IMR-90 (cell line): ENCODE measurements around the gene SRPK2. TPM values are rescaled to one million over a fixed set of nuclear protein-coding genes. Genes with fewer than 3 reads are reported as not detected.

Experiments used
- ATAC-seq: fragments of 200-7000 bp; cut with Tn5 transposase; 2 replicates; pipeline ENCODE4 v1.9.1; 2020; ENCODE audit warnings: low read depth, mild to moderate bottlenecking, moderate library complexity
- BruUV-seq: library from RNA; stranded (reverse); fragments of 400-500 nt; replicated peaks from 2 replicates; lab custom pipeline; 2021; lab: Mats Ljungman, UMichigan
- CTCF ChIA-PET: fragments of 300-600 bp; formaldehyde crosslinking; extraction: SDS; loops from one replicate; lab custom pipeline; 2021; ENCODE audit warnings: antibody characterized with exemption; lab: Yijun Ruan, JAX
- POLR2A ChIA-PET: fragments of 300-600 bp; sonication (Branson Sonifier 250); formaldehyde crosslinking; loops from one replicate; lab custom pipeline; 2022; ENCODE audit warnings: antibody characterized with exemption; ENCODE audit not compliant: unreplicated experiment; lab: Charles Lee
- DNase-seq: peaks from one replicate; pipeline ENCODE4 v3.0.0; 2013
- H2AFZ ChIP-seq: replicated peaks from 2 replicates; pipeline ENCODE3; 2013; ENCODE audit warnings: low read length, mild to moderate bottlenecking; ENCODE audit not compliant: poor library complexity
- H2AK5ac ChIP-seq: 2 replicates; pipeline ENCODE4 v1.6.1; 2013; ENCODE audit warnings: low read depth, low read length, inconsistent platforms
- H2AK9ac ChIP-seq: replicated peaks from 2 replicates; pipeline ENCODE3; 2013; ENCODE audit warnings: mild to moderate bottlenecking, low read depth, low read length, moderate library complexity; ENCODE audit not compliant: poor library complexity
- H2BK120ac ChIP-seq: 2 replicates; pipeline ENCODE4 v1.6.1; 2013; ENCODE audit warnings: low read depth, low read length, inconsistent platforms
- H2BK15ac ChIP-seq: 3 replicates; pipeline ENCODE4 v1.6.1; 2013; ENCODE audit warnings: low read depth, low read length, inconsistent platforms
- H2BK20ac ChIP-seq: 2 replicates; pipeline ENCODE4 v1.6.1; 2013; ENCODE audit warnings: low read depth, mild to moderate bottlenecking, inconsistent platforms, low read length, moderate library complexity
- H2BK5ac ChIP-seq: 2 replicates; pipeline ENCODE4 v1.6.1; 2013; ENCODE audit warnings: mild to moderate bottlenecking, low read depth, low read length, inconsistent platforms; ENCODE audit not compliant: poor library complexity, severe bottlenecking
- H3K14ac ChIP-seq: replicated peaks from 2 replicates; pipeline ENCODE4 v1.6.1; 2013; ENCODE audit warnings: low read depth, low read length, inconsistent platforms
- H3K18ac ChIP-seq: 2 replicates; pipeline ENCODE4 v1.6.1; 2013; ENCODE audit warnings: low read depth, low read length, control low read depth
- H3K23ac ChIP-seq: 2 replicates; pipeline ENCODE4 v1.6.1; 2013; ENCODE audit warnings: low read depth, low read length, inconsistent platforms
- H3K27ac ChIP-seq: 2 replicates; pipeline ENCODE4 v1.5.1; 2013; ENCODE audit warnings: mild to moderate bottlenecking, control low read depth, low read length; ENCODE audit not compliant: insufficient read depth
- H3K27me3 ChIP-seq: 2 replicates; pipeline ENCODE4 v1.6.1; 2013; ENCODE audit warnings: low read length; ENCODE audit not compliant: control insufficient read depth, insufficient read depth
- H3K36me3 ChIP-seq: 2 replicates; pipeline ENCODE4 v1.6.1; 2013; ENCODE audit warnings: low read length, mixed read lengths; ENCODE audit not compliant: control insufficient read depth, insufficient read depth
- H3K4ac ChIP-seq: 2 replicates; pipeline ENCODE4 v1.6.1; 2013; ENCODE audit warnings: low read depth, low read length, inconsistent platforms
- H3K4me1 ChIP-seq: 2 replicates; pipeline ENCODE4 v1.6.1; 2013; ENCODE audit warnings: low read length, mixed read lengths; ENCODE audit not compliant: control insufficient read depth, insufficient read depth
- H3K4me2 ChIP-seq: 2 replicates; pipeline ENCODE4 v1.6.1; 2013; ENCODE audit warnings: low read depth, mild to moderate bottlenecking, control low read depth, low read length, moderate library complexity
- H3K4me3 ChIP-seq: 2 replicates; pipeline ENCODE4 v1.5.1; 2013; ENCODE audit warnings: low read depth, mild to moderate bottlenecking, control low read depth, low read length, moderate library complexity; ENCODE audit not compliant: insufficient read depth
- H3K56ac ChIP-seq: 2 replicates; pipeline ENCODE4 v1.6.1; 2013; ENCODE audit warnings: low read length, inconsistent platforms; ENCODE audit not compliant: insufficient read depth; ENCODE audit errors: extremely low read depth
- H3K79me1 ChIP-seq, 2 experiments: 2 replicates each; pipeline ENCODE4 v1.6.1; 2013; ENCODE audit warnings: low read length in 2 of 2, inconsistent platforms in 1 of 2, low read depth in 1 of 2
- H3K9ac ChIP-seq: 2 replicates; pipeline ENCODE4 v1.6.1; 2013; ENCODE audit warnings: low read depth, low read length, control low read depth
- H3K9me1 ChIP-seq: 2 replicates; pipeline ENCODE4 v1.6.1; 2013; ENCODE audit warnings: low read length, inconsistent platforms; ENCODE audit not compliant: insufficient read depth
- H3K9me3 ChIP-seq: 2 replicates; pipeline ENCODE4 v1.6.1; 2013; ENCODE audit warnings: low read length; ENCODE audit not compliant: control insufficient read depth, insufficient read depth
- H4K20me1 ChIP-seq: 2 replicates; pipeline ENCODE4 v1.6.1; 2013; ENCODE audit warnings: low read length, inconsistent platforms; ENCODE audit not compliant: insufficient read depth
- H4K5ac ChIP-seq: 2 replicates; pipeline ENCODE4 v1.6.1; 2013; ENCODE audit warnings: mild to moderate bottlenecking, low read depth, low read length, control low read depth
- H4K8ac ChIP-seq, 2 experiments: 2 replicates each; pipeline ENCODE4 v1.6.1; 2013; ENCODE audit warnings: low read depth in 2 of 2, low read length in 2 of 2, control low read depth in 1 of 2, inconsistent platforms in 1 of 2
- H4K91ac ChIP-seq: 2 replicates; pipeline ENCODE4 v1.6.1; 2013; ENCODE audit warnings: low read depth, low read length, inconsistent platforms; ENCODE audit not compliant: insufficient read depth
- BHLHE40 ChIP-seq: fragments of 150-350 bp; IDR thresholded peaks from 2 replicates; pipeline ENCODE4 v1.6.1; 2016; ENCODE audit warnings: mild to moderate bottlenecking, low read depth, low read length
- CEBPB ChIP-seq: IDR thresholded peaks from 2 replicates; pipeline ENCODE4 v1.6.1; 2012; ENCODE audit warnings: low read depth, low read length, improper control_type of control experiment
- CHD1 ChIP-seq: IDR thresholded peaks from 2 replicates; pipeline ENCODE4 v1.6.1; 2012; ENCODE audit warnings: low read depth, low read length, improper control_type of control experiment
- ELK1 ChIP-seq: fragments of 150-350 bp; IDR thresholded peaks from 2 replicates; pipeline ENCODE4 v1.6.1; 2016; ENCODE audit warnings: low read depth, mild to moderate bottlenecking, low read length, moderate library complexity, borderline replicate concordance
- FOS ChIP-seq: fragments of 150-350 bp; IDR thresholded peaks from 2 replicates; pipeline ENCODE4 v1.6.1; 2016; ENCODE audit warnings: low read depth, low read length
- MAFK ChIP-seq: IDR thresholded peaks from 2 replicates; pipeline ENCODE4 v1.6.1; 2012; ENCODE audit warnings: low read depth, low read length, improper control_type of control experiment
- MXI1 ChIP-seq: IDR thresholded peaks from 2 replicates; pipeline ENCODE4 v1.6.1; 2012; ENCODE audit warnings: low read depth, mild to moderate bottlenecking, low read length, moderate library complexity, borderline replicate concordance
- NFE2L2 ChIP-seq: fragments of 150-350 bp; IDR thresholded peaks from 2 replicates; pipeline ENCODE4 v1.6.1; 2016; ENCODE audit warnings: low read depth, mild to moderate bottlenecking, low read length
- POLR2A ChIP-seq: IDR thresholded peaks from 2 replicates; pipeline ENCODE4 v1.6.1; 2012; ENCODE audit warnings: mild to moderate bottlenecking, low read depth, low read length
- RAD21 ChIP-seq: IDR thresholded peaks from 2 replicates; pipeline ENCODE4 v1.6.1; 2012; ENCODE audit warnings: low read length, improper control_type of control experiment
- RCOR1 ChIP-seq: IDR thresholded peaks from 2 replicates; pipeline ENCODE4 v1.6.1; 2012; ENCODE audit warnings: mild to moderate bottlenecking, low read length, improper control_type of control experiment; ENCODE audit not compliant: insufficient replicate concordance
- RFX5 ChIP-seq: IDR thresholded peaks from 2 replicates; pipeline ENCODE4 v1.8.0; 2012; ENCODE audit warnings: low read depth, mild to moderate bottlenecking, low read length, moderate library complexity
- SMC3 ChIP-seq: fragments of 150-350 bp; IDR thresholded peaks from 2 replicates; pipeline ENCODE4 v1.6.1; 2016; ENCODE audit warnings: low read depth, mild to moderate bottlenecking, antibody characterized with exemption, low read length, moderate library complexity
- USF2 ChIP-seq: fragments of 150-350 bp; IDR thresholded peaks from 2 replicates; pipeline ENCODE4 v1.6.1; 2017; ENCODE audit warnings: mild to moderate bottlenecking, antibody characterized with exemption, low read length, low read depth
- WGBS, 2 experiments: methylation state at CpG; one replicate each; pipeline versions ENCODE4 v1.1.5 to v1.1.7; 2013; ENCODE audit warnings: missing lambda C conversion rate in 2 of 2; ENCODE audit not compliant: insufficient read length in 1 of 2; ENCODE audit errors: extremely low coverage in 2 of 2; 5-methylcytosine and 5-hydroxymethylcytosine counted together
- dilution Hi-C: fragments of 300-500 bp; cut with HindIII; formaldehyde crosslinking; loops from one replicate; pipeline ENCODE4 v1.14.3; 2018; ENCODE audit warnings: low sequenced_read_pairs; ENCODE audit not compliant: unreplicated experiment
- in situ Hi-C: fragments of 300-500 bp; cut with MboI; formaldehyde crosslinking; loops from 3 replicates; pipeline ENCODE4 v1.14.3; 2019; ENCODE audit warnings: low sequenced_read_pairs, inconsistent platforms, mixed read lengths
- intact Hi-C: fragments of 100-400 bp; cut with micrococcal nuclease; formaldehyde crosslinking; loops from 2 replicates; pipeline ENCODE4 v1.10.0; 2022
- polyA plus RNA-seq, 3 experiments: library from polyadenylated mRNA; depleted of rRNA; stranded (reverse); fragments of >200 nt; gene quantifications; 2 replicates each; pipeline ENCODE4 v1.2.3, GENCODE V29; 2012; ENCODE audit warnings: low replicate concordance in 1 of 3
- total RNA-seq: library from RNA; depleted of rRNA; stranded (reverse); fragments of >200 nt; gene quantifications from 2 replicates; pipeline ENCODE4 v1.2.3, GENCODE V29; 2012
- TF ChIP-seq, protein P1 (sequence below): conservative IDR thresholded peaks from 2 replicates; pipeline ENCODE4 v1.5.1; 2012; ENCODE audit warnings: mild to moderate bottlenecking, low read depth, low read length, improper control_type of control experiment

SRPK2 gene
- total and polyA plus RNA-seq, 2 of the 4 experiments (the other 2 are of a cell fraction) = 13.2 to 33.0 TPM

DNA sequence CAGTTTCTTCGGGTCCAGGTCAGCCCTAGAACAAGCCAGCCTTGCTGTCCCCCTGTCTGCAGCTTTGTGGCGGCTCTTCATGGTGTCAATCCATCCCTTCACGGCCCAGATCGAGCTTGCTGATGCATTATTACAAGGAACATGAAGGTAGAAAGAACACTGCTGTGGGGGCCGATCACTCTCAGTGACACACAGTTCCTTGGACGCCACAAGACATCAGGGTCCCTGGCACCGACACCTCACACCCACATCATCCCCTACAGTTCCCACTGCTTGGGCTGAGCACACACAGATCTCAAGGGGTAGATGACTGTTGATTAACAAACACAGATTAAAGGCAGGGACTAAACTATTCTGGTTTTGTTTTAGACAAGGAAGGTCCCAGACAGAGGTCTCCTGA is 255.4 kb downstream of the SRPK2 start:
- H3K27me3 ChIP-seq = no peaks in the 10 kb centered on the region
- H3K23ac ChIP-seq = 0 out of 2 replicates have a peak overlapping the region, but pooled peaks have one; percentile 32
- no peak overlapping the region for H3K4me3 ChIP-seq
- H2BK20ac ChIP-seq = no peak overlapping the region
- no peak overlapping the region for H3K18ac ChIP-seq
- ATAC-seq = no peak
- H3K56ac ChIP-seq = no peak overlapping the region
- no peak overlapping the region for H3K4me2 ChIP-seq
- no peak overlapping the region for H4K8ac ChIP-seq
- H4K91ac ChIP-seq = no peak overlapping the region
- H3K9me1 ChIP-seq = peaks cover 10% of the 10 kb centered on the region
- no peak overlapping the region for H2BK5ac ChIP-seq
- no peak overlapping the region for H4K5ac ChIP-seq
- ChIA-PET POLR2A (no interaction called here), CTCF (no interaction called here)
- H3K36me3 ChIP-seq = peaks cover 15% of the 10 kb centered on the region
- H3K4ac ChIP-seq = no peak overlapping the region
- intact Hi-C loops (no loop called here), dilution Hi-C loops (no loop called here), in situ Hi-C loops (loop anchor here (25.0 kb wide), 1 partner anchor 204 kb away; no protein-coding TSS in a partner anchor)
- H2AK9ac ChIP-seq = no peak overlapping the region
- H3K4me1 ChIP-seq = peaks cover 6% of the 10 kb centered on the region
- no peak overlapping the region for H2AFZ ChIP-seq
- H2BK120ac ChIP-seq = no peak overlapping the region
- TF ChIP-seq ELK1 = no peak
- no peak for TF ChIP-seq CHD1
- TF ChIP-seq POLR2A = no peak
- no peak for TF ChIP-seq RCOR1
- TF ChIP-seq USF2 = no peak
- no peak for TF ChIP-seq RAD21
- no peak for TF ChIP-seq MAFK
- TF ChIP-seq CEBPB = no peak
- no peak for TF ChIP-seq BHLHE40
- no peak for TF ChIP-seq RFX5
- TF ChIP-seq SMC3 = no peak
- TF ChIP-seq NFE2L2 = no peak
- no peak for TF ChIP-seq MXI1
- TF ChIP-seq FOS = no peak
- TF ChIP-seq, protein P1, sequence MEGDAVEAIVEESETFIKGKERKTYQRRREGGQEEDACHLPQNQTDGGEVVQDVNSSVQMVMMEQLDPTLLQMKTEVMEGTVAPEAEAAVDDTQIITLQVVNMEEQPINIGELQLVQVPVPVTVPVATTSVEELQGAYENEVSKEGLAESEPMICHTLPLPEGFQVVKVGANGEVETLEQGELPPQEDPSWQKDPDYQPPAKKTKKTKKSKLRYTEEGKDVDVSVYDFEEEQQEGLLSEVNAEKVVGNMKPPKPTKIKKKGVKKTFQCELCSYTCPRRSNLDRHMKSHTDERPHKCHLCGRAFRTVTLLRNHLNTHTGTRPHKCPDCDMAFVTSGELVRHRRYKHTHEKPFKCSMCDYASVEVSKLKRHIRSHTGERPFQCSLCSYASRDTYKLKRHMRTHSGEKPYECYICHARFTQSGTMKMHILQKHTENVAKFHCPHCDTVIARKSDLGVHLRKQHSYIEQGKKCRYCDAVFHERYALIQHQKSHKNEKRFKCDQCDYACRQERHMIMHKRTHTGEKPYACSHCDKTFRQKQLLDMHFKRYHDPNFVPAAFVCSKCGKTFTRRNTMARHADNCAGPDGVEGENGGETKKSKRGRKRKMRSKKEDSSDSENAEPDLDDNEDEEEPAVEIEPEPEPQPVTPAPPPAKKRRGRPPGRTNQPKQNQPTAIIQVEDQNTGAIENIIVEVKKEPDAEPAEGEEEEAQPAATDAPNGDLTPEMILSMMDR = no peak
- H3K27ac ChIP-seq = no peak overlapping the region
- peaks cover 30 to 71% of the 10 kb centered on the region in 2 experiments for H3K79me1 ChIP-seq
- H3K9ac ChIP-seq = no peak overlapping the region
- no peak overlapping the region; the same call in 1 of the 2 replicates for H2AK5ac ChIP-seq
- H2BK15ac ChIP-seq = no peak overlapping the region
- peaks cover 18% of the 10 kb centered on the region; the same call in 1 of the 2 replicates for H4K20me1 ChIP-seq
- H3K9me3 ChIP-seq = no peaks in the 10 kb centered on the region
- DNase-seq = no peak
- WGBS, 2 experiments = 100% methylated on average over 1 of the region's 7 CpGs; no CpG with 5 or more reads in 1 of the 2 experiments
- no peak overlapping the region for H3K14ac ChIP-seq
- no TSS peak for BruUV-seq
